Activated naive CD4-positive, alpha-beta T cell treated with anti-CD3 and anti-CD28 coated beads for 36 hours (primary cell): ENCODE data around the gene GRK5. TPM values are rescaled to one million over a fixed set of nuclear protein-coding genes. Genes with fewer than 3 reads are reported as not detected.
"Not testable (repeated sequence)": the region's sequence is repeated elsewhere in the genome, so short reads cannot be mapped to it uniquely, and the experiment has no call there.

Experiments used
- CTCF ChIA-PET: fragments of 350-600 bp; sonication (Branson Sonifier 250); formaldehyde crosslinking; loops from one replicate; lab custom pipeline; 2021; ENCODE audit warnings: antibody characterized with exemption; lab: Charles Lee
- DNase-seq: peaks from one replicate; pipeline ENCODE4 v3.0.0-alpha.2; 2020
- H3K27ac Mint-ChIP-seq: one replicate; pipeline ENCODE4 v1.8.0; 2021; ENCODE audit warnings: mild to moderate bottlenecking, mixed read lengths
- H3K27me3 Mint-ChIP-seq: one replicate; pipeline ENCODE4 v1.8.0; 2021; ENCODE audit warnings: low read depth, mixed read lengths
- H3K36me3 Mint-ChIP-seq: one replicate; pipeline ENCODE4 v1.8.0; 2021; ENCODE audit warnings: low read depth, mixed read lengths
- H3K4me1 Mint-ChIP-seq: one replicate; pipeline ENCODE4 v1.8.0; 2021; ENCODE audit warnings: low read depth, mixed read lengths
- H3K4me3 Mint-ChIP-seq: one replicate; pipeline ENCODE4 v1.8.0; 2021; ENCODE audit warnings: mild to moderate bottlenecking, moderate library complexity, mixed read lengths
- H3K9me3 Mint-ChIP-seq: one replicate; pipeline ENCODE4 v1.8.0; 2021; ENCODE audit warnings: mixed read lengths
- intact Hi-C: fragments of 100-400 bp; cut with micrococcal nuclease; formaldehyde crosslinking; loops from one replicate; pipeline ENCODE4 v1.15.1; 2023
- total RNA-seq, 2 experiments: library from RNA; stranded (reverse); gene quantifications; one replicate each; pipeline ENCODE4 v1.2.3, GENCODE V29; 2021

GRK5 gene
- total RNA-seq, 2 experiments from 2014 or later = 27.1 to 29.7 TPM

GRCh38 chr10:119270762-119271366, 63.5 kb downstream of the GRK5 start:
- CTCF ChIA-PET = interaction anchor here (0.6 to 1.6 kb wide), 8 partner anchors 11 to 147 kb away, joined by 3 to 4 read pairs (median 3); no protein-coding TSS in a partner anchor
- Mint-ChIP-seq H3K9me3 (no peaks in the 10 kb centered on the region), H3K27ac (no peak overlapping the region), H3K27me3 (no peaks in the 10 kb centered on the region), H3K4me3 (peak overlapping the region; percentile 24), H3K36me3 (peaks cover 4% of the 10 kb centered on the region), H3K4me1 (peaks cover 63% of the 10 kb centered on the region)
- intact Hi-C loops = no loop called here
- peak; percentile 62 for DNase-seq

DNA sequence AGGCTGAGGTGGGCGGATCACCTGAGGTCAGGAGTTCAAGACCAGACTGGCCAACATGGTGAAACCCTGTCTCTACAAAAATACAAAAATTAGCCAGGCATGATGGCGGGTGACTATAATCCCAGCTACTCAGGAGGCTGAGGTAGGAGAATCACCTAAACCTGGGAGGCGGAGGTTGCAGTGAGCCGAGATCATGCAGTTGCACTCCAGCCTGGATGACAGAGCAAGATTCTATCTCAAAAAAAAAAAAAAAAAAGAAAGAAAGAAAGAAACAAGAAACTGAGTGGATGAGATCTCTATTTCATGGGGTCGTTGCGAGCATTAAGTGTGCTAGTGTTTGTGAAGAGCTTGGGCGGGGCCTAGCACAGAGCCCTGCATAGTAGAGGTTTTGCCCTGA, 65.0 kb downstream of the GRK5 start:
- H3K27ac Mint-ChIP-seq, DNase-seq, H3K9me3 Mint-ChIP-seq, H3K36me3 Mint-ChIP-seq, H3K4me3 Mint-ChIP-seq, H3K27me3 Mint-ChIP-seq, intact Hi-C loops: not testable (repeated sequence)
- CTCF ChIA-PET = interaction anchor here (1.2 kb wide), 2 partner anchors 11 to 63 kb away, joined by 4 read pairs; no protein-coding TSS in a partner anchor
- peaks cover 63% of the 10 kb centered on the region for H3K4me1 Mint-ChIP-seq

GRCh38 chr10:119272736-119273135, 65.4 kb downstream of the GRK5 start:
- Mint-ChIP-seq H3K4me3 (no peak overlapping the region), H3K27me3 (no peaks in the 10 kb centered on the region), H3K4me1 (peaks cover 61% of the 10 kb centered on the region), H3K36me3 (peaks cover 7% of the 10 kb centered on the region), H3K27ac (no peak overlapping the region), H3K9me3 (no peaks in the 10 kb centered on the region)
- intact Hi-C loops = no loop called here
- CTCF ChIA-PET = interaction anchor here (1.2 to 3.5 kb wide), 3 partner anchors 29 to 74 kb away, joined by 3 to 11 read pairs (median 4); no protein-coding TSS in a partner anchor
- DNase-seq = no peak

GRCh38 chr10:119273413-119273812, 66.0 kb downstream of the GRK5 start:
- no peak for DNase-seq
- CTCF ChIA-PET = interaction anchor here (0.6 to 3.5 kb wide), 3 partner anchors 28 to 154 kb away, joined by 3 to 11 read pairs (median 3); no protein-coding TSS in a partner anchor
- Mint-ChIP-seq H3K9me3 (no peaks in the 10 kb centered on the region), H3K4me1 (peaks cover 56% of the 10 kb centered on the region), H3K4me3 (no peak overlapping the region), H3K27ac (no peak overlapping the region), H3K27me3 (no peaks in the 10 kb centered on the region), H3K36me3 (peaks cover 7% of the 10 kb centered on the region)
- intact Hi-C loops = no loop called here

DNA sequence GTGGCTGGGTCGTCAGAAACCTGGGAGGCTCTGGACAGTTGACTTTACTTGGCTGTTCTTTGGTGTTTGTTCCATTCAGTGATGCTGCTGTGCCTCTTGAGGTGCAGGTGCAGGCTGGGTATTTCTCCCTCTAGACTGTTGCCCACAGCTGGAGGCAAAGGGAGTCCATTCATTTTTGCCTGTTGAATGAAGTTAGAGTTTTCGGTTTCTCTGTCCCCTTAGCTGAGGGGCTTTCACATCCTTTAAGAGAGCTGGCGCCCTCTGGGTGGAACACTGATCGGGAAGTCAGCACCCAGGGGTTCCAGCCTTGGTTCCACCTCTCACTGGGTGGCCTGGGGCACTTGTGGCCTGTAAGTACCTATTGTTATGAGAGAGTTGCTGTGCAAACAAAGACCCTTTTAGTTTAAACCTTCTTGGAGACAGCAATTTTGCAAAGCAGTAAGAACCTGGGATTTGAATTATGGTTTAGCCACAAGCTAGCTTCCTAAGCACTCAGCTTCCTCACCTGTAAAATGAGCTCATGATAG, 67.2 kb downstream of the GRK5 start:
- intact Hi-C loops = no loop called here
- H3K36me3 Mint-ChIP-seq = peaks cover 4% of the 10 kb centered on the region
- no peaks in the 10 kb centered on the region for H3K27me3 Mint-ChIP-seq
- peaks cover 46% of the 10 kb centered on the region for H3K4me1 Mint-ChIP-seq
- DNase-seq = no peak
- no peaks in the 10 kb centered on the region for H3K9me3 Mint-ChIP-seq
- H3K4me3 Mint-ChIP-seq = no peak overlapping the region
- CTCF ChIA-PET = interaction anchor here (0.8 to 3.5 kb wide), 2 partner anchors 76 to 145 kb away, joined by 8 to 11 read pairs; no protein-coding TSS in a partner anchor
- H3K27ac Mint-ChIP-seq = no peak overlapping the region

GRCh38 chr10:119275085-119275484, 67.7 kb downstream of the GRK5 start:
- Mint-ChIP-seq H3K4me3 (no peak overlapping the region), H3K27ac (no peak overlapping the region), H3K9me3 (no peaks in the 10 kb centered on the region), H3K27me3 (no peaks in the 10 kb centered on the region), H3K36me3 (peaks cover 4% of the 10 kb centered on the region), H3K4me1 (peaks cover 43% of the 10 kb centered on the region)
- CTCF ChIA-PET = interaction anchor here (3.5 kb wide), 1 partner anchor 76 kb away, joined by 11 read pairs; no protein-coding TSS in a partner anchor
- DNase-seq = no peak
- intact Hi-C loops = no loop called here

DNA sequence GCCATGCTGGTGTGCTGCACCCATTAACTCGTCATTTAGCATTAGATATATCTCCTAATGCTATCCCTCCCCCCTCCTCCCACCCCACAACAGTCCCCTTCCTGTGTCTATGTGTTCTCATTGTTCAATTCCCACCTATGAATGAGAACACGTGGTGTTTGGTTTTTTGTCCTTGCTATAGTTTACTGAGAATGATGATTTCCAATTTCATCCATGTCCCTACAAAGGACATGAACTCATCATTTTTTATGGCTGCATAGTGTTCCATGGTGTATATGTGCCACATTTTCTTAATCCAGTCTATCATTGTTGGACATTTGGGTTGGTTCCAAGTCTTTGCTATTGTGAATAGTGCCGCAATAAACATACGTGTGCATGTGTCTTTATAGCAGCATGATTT, 68.8 kb downstream of the GRK5 start:
- CTCF ChIA-PET = interaction anchor here (0.6 to 3.5 kb wide), 2 partner anchors 67 to 78 kb away, joined by 6 to 11 read pairs; no protein-coding TSS in a partner anchor
- not testable (repeated sequence) for H3K27me3 Mint-ChIP-seq
- H3K4me1 Mint-ChIP-seq = peaks cover 43% of the 10 kb centered on the region

DNA sequence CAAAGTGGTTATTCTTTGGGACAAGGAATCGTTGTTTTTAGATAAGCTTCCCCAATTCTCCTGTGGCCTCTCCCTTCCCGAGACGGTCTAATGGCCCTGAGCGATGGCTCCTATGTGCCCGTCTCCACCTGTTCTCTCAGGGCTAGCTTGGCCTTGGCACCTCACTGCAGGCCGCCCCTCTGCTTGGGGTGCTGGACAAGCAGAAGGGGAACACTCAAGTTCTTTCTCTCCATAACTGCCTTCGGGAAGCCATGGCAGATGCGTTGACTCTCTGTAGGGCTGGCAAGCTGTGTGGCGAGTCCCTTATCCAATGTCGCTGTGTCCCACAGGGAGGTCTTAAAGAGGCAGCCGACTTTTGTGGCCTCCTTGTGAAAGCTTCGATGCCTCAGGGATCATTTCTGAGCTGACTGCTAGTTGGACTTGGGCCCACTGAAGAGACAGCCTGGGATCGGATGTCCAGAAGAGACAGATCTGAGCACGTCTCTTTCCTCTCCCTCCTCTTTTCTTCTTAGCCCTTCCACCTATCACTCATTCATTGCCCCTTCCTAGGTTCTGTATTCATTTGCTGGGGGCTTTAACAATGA, 70.8 kb downstream of the GRK5 start:
- no peak for DNase-seq
- H3K27ac Mint-ChIP-seq = no peak overlapping the region
- no peaks in the 10 kb centered on the region for H3K27me3 Mint-ChIP-seq
- CTCF ChIA-PET = no interaction called here
- H3K36me3 Mint-ChIP-seq = peaks cover 4% of the 10 kb centered on the region
- intact Hi-C loops = no loop called here
- peaks cover 41% of the 10 kb centered on the region for H3K4me1 Mint-ChIP-seq
- H3K4me3 Mint-ChIP-seq = no peak overlapping the region
- no peaks in the 10 kb centered on the region for H3K9me3 Mint-ChIP-seq

More for the DNA sequence above, 68.8 kb downstream of the GRK5 start:
- H3K4me3 Mint-ChIP-seq, H3K27ac Mint-ChIP-seq, H3K9me3 Mint-ChIP-seq, H3K36me3 Mint-ChIP-seq, DNase-seq, intact Hi-C loops: not testable (repeated sequence)

GRCh38 chr10:119279441-119279840, 72.1 kb downstream of the GRK5 start:
- peaks cover 4% of the 10 kb centered on the region for H3K36me3 Mint-ChIP-seq
- H3K4me3 Mint-ChIP-seq = no peak overlapping the region
- no peaks in the 10 kb centered on the region for H3K27me3 Mint-ChIP-seq
- H3K9me3 Mint-ChIP-seq = no peaks in the 10 kb centered on the region
- H3K27ac Mint-ChIP-seq = no peak overlapping the region
- DNase-seq = no peak
- CTCF ChIA-PET = no interaction called here
- intact Hi-C loops = no loop called here
- peaks cover 45% of the 10 kb centered on the region for H3K4me1 Mint-ChIP-seq

- intact Hi-C loops = no loop called here
- CTCF ChIA-PET = interaction anchor here (1.2 kb wide), 1 partner anchor 10 kb away, joined by 4 read pairs; no protein-coding TSS in a partner anchor
- Mint-ChIP-seq H3K4me3 (no peak overlapping the region), H3K27me3 (no peaks in the 10 kb centered on the region), H3K36me3 (peaks cover 4% of the 10 kb centered on the region), H3K27ac (no peak overlapping the region), H3K9me3 (no peaks in the 10 kb centered on the region), H3K4me1 (peaks cover 54% of the 10 kb centered on the region)
- no peak for DNase-seq
Observed at GRCh38 chr10:119281581-119282071, 74.3 kb downstream of the GRK5 start.

- H3K36me3 Mint-ChIP-seq = peaks cover 3% of the 10 kb centered on the region
- intact Hi-C loops = no loop called here
- H3K4me3 Mint-ChIP-seq = no peak overlapping the region
- no peaks in the 10 kb centered on the region for H3K9me3 Mint-ChIP-seq
- CTCF ChIA-PET = interaction anchor here (0.7 to 1.5 kb wide), 3 partner anchors 11 to 15 kb away, joined by 3 to 4 read pairs (median 4); no protein-coding TSS in a partner anchor
- no peak for DNase-seq
- H3K27me3 Mint-ChIP-seq = no peaks in the 10 kb centered on the region
- peaks cover 58% of the 10 kb centered on the region for H3K4me1 Mint-ChIP-seq
- no peak overlapping the region for H3K27ac Mint-ChIP-seq
Observed at GRCh38 chr10:119282446-119282845, 75.1 kb downstream of the GRK5 start.

DNA sequence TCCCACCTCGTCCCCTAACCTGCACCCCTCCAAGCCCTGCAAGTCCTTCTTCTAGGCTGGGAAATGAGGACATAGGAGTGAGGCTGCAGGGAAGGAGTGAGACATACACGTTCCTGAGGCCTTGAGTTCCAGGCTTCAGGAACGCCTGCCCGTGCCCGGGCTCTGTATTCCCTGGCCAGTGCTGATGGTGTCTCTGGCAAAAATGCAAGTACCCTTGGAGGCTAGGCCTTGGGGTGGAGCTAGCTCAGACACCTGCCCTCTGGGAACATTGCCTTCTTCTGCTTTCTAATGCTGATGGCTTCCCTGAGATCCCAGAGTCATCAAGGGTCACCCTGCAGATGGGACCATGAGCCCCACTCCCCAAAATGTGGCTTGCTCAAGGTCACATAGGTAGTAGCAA, 76.0 kb downstream of the GRK5 start:
- no peaks in the 10 kb centered on the region for H3K36me3 Mint-ChIP-seq
- no peaks in the 10 kb centered on the region for H3K27me3 Mint-ChIP-seq
- H3K4me1 Mint-ChIP-seq = peaks cover 67% of the 10 kb centered on the region
- no peak overlapping the region for H3K4me3 Mint-ChIP-seq
- intact Hi-C loops = no loop called here
- no peak overlapping the region for H3K27ac Mint-ChIP-seq
- no peaks in the 10 kb centered on the region for H3K9me3 Mint-ChIP-seq
- CTCF ChIA-PET = interaction anchor here (0.7 to 1.5 kb wide), 3 partner anchors 12 to 71 kb away, joined by 3 to 4 read pairs (median 3); no protein-coding TSS in a partner anchor
- DNase-seq = no peak
